ENCODE results near the gene RBM39. TPM values are rescaled to one million over a fixed set of nuclear protein-coding genes. Genes with fewer than 3 reads are reported as not detected.
"Not testable (repeated sequence)": the region's sequence is repeated elsewhere in the genome, so short reads cannot be mapped to it uniquely, and the experiment has no call there.

RBM39 gene
- total RNA-seq, 1 donor from 2014 or later = 370 TPM

DNA sequence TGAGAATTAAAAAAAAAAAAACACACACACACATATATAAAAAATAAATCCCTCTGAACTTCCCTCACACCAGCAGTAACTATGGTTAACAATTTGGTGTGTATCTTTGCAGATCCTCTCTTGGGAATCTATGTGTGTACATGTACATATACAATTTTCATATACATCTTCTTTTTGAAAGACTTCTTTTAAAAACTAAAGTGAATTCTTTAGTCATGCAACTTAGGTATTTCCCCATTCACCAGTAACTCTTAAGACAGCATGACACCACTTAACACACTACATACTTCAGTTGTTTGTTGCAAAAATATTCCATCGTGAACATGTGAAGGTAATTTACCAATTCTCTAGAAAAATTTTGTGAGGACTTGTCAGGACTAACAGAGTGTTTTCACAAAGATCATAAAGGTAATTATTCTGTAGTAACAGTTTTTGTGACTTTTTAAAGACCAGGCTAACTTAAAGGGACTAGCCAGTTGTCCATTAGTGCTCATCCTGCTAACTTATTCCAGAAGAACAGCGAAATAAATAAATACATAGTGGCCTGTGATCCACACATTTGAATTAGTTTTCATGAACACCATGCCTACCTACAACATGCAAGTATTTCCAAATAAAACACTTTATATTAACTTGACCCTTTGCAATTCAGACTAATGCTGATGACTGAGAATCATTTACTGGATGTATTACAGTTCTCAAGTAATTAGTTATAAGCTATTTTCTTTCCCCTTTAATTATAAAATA is 12.1 kb downstream of the RBM39 start:
- Histone ChIP-seq H3K27ac (no peak overlapping the region), H3K4me3 (no peak overlapping the region), H3K9me3 (no peaks in the 10 kb centered on the region), H3K36me3 (peaks cover 0 to 91% of the 10 kb centered on the region in 2 donors), H3K4me1 (peaks cover 57% of the 10 kb centered on the region), H3K27me3 (no peaks in the 10 kb centered on the region)
- TF ChIP-seq, protein P1, sequence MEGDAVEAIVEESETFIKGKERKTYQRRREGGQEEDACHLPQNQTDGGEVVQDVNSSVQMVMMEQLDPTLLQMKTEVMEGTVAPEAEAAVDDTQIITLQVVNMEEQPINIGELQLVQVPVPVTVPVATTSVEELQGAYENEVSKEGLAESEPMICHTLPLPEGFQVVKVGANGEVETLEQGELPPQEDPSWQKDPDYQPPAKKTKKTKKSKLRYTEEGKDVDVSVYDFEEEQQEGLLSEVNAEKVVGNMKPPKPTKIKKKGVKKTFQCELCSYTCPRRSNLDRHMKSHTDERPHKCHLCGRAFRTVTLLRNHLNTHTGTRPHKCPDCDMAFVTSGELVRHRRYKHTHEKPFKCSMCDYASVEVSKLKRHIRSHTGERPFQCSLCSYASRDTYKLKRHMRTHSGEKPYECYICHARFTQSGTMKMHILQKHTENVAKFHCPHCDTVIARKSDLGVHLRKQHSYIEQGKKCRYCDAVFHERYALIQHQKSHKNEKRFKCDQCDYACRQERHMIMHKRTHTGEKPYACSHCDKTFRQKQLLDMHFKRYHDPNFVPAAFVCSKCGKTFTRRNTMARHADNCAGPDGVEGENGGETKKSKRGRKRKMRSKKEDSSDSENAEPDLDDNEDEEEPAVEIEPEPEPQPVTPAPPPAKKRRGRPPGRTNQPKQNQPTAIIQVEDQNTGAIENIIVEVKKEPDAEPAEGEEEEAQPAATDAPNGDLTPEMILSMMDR (IDR thresholded peaks at IDR 0.05) = no peak
- TF ChIP-seq POLR2A (IDR thresholded peaks at IDR 0.05) = no peak
- intact Hi-C loops (cut with DNase I) = loop anchor here (10.0 kb wide), 1 partner anchor 155 kb away; no protein-coding TSS in a partner anchor
- no peak for DNase-seq (ENCODE audit: extremely low spot score in 2 of 2)

DNA sequence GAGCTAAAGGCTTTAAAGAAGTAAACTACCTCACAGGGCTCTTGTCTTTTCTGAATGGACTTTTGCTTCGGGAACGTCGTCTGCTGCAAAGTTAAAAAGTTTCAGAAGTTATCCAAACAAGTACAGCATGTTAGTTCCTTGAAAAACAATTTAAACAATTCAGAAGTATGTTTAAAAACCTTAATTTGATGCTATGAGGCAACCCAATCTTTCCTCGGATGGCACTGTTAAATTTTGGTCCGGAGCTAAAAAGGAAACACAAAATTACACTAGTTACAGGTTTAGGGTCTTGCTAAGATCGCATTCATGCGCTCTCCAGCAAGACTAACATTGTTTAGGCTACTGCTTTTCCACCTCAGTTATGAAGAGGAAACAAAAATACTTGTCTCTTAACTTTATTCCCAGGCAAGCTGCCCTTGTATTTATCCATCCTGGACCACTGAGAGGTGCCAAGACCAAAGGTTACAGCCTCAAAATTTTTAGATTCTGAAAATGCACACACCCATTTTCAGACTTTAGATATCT is 12.7 kb downstream of the RBM39 start:
- TF ChIP-seq POLR2A (IDR thresholded peaks at IDR 0.05) = no peak
- no peak for TF ChIP-seq POLR2AphosphoS5 (IDR thresholded peaks at IDR 0.05; ENCODE audit: insufficient read depth in 1 of 2, low read depth in 1 of 2)
- TF ChIP-seq, protein P1 (IDR thresholded peaks at IDR 0.05) = no peak
- Histone ChIP-seq H3K27ac (no peak overlapping the region), H3K36me3 (peaks cover 0 to 92% of the 10 kb centered on the region in 2 donors), H3K27me3 (no peaks in the 10 kb centered on the region), H3K4me3 (no peak overlapping the region), H3K9me3 (no peaks in the 10 kb centered on the region), H3K4me1 (peaks cover 50% of the 10 kb centered on the region)
- intact Hi-C loops (cut with DNase I) = no loop called here
- DNase-seq (ENCODE audit: extremely low spot score in 2 of 2) = no peak

DNA sequence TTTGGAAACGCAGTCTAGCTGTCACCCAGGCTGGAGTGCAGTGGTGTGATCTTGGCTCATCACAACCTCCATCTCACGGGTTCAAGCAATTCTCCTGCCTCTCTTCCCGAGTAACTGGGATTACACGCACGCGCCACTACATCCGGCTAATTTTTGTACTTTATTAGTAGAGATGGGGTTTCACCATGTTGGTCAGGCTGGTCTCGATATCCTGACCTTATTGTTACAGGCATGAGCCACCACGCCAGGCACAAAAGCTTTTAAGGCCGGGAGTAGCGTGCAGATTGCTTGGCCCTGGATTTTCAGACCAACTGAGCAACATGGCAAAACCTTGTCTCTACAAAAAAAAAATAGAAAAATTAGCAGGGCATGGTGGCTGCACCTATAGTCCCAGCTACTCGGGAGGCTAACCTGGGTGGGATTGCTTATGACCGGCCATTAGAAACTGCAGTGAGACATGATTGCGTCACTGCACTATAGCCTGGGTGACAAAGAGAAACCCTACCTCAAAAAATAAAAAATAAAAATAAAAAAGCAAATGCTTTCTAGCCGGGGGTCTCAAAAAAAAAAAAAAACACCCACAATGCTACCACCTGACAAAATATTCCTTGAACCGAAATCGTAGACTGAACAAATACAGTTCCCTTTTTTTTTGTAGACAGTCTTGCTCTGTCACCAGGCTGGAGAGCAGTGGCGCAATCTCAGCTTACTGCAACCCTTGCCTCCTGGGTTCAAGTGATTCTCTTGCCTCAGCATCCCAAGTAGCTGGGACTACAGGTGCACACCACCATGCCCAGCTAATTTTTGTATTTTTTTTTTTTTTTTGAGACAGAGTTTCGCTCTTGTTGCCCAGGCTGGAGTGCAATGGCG is 15.0 kb downstream of the RBM39 start:
- Histone ChIP-seq H3K27ac (no peak overlapping the region), H3K4me1 (peaks cover 40% of the 10 kb centered on the region)
- TF ChIP-seq POLR2A (IDR thresholded peaks at IDR 0.05) (no peak), POLR2AphosphoS5 (IDR thresholded peaks at IDR 0.05; ENCODE audit: insufficient read depth in 1 of 2, low read depth in 1 of 2) (no peak)
- TF ChIP-seq, protein P1 (IDR thresholded peaks at IDR 0.05) = no peak

DNA sequence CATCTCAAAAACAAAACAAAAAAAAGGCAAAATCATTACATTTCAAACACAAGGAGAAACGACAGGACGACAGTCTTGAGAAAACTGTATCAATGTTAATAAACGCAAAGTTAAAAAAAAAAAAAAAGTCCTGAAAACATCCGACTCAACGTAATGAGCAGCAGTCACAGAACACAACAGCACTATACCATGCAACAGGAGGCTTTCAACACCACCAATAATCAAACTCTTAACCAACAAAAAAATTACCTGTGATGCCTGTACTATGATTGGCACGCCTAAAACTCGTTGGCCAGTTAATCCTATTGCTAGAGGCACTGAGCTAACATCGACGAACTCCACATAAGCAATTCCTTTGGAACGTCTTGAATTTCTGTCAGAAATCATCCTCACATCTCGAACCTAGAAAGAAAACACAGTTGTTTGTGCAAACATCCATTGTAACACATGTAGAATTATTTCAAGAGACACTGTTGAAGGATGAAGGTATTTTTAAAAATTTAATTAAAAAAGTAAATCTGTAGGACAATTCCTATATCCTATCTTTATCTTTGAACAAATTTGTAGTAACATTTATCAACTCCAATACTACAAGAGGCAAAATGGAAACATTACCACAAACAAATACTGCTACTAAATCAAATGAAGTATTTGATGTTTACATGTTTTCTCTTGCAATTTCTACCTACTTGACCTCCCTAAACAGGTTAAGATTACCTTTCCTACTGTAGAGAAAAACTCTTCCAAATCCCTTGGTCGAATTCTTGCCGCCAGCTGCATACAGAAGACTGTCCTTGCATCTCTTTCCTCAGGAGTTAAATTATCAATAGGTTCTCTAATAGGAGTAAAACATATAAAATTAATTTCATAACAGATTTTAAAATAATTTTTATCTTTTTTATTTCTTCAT is 17.5 kb downstream of the RBM39 start:
- H3K9me3 ChIP-seq = no peaks in the 10 kb centered on the region
- intact Hi-C loops (cut with DNase I) = no loop called here
- TF ChIP-seq POLR2AphosphoS5 (IDR thresholded peaks at IDR 0.05; ENCODE audit: insufficient read depth in 1 of 2, low read depth in 1 of 2) = no peak
- no peak for TF ChIP-seq POLR2A (IDR thresholded peaks at IDR 0.05)
- TF ChIP-seq, protein P1 (IDR thresholded peaks at IDR 0.05) = no peak
- H3K36me3 ChIP-seq = peaks cover 4 to 98% of the 10 kb centered on the region in 2 donors
- no peak overlapping the region for H3K4me3 ChIP-seq
- no peaks in the 10 kb centered on the region for H3K27me3 ChIP-seq
- no peak overlapping the region for H3K27ac ChIP-seq
- peaks cover 24% of the 10 kb centered on the region for H3K4me1 ChIP-seq
- no peak for DNase-seq (ENCODE audit: extremely low spot score in 2 of 2)

More for the DNA sequence above, 15.0 kb downstream of the RBM39 start:
- Histone ChIP-seq H3K4me3 (no peak overlapping the region), H3K36me3 (peaks cover 4 to 98% of the 10 kb centered on the region in 2 donors), H3K9me3 (no peaks in the 10 kb centered on the region), H3K27me3 (no peaks in the 10 kb centered on the region)
- no peak for DNase-seq (ENCODE audit: extremely low spot score in 2 of 2)
- intact Hi-C loops (cut with DNase I) = no loop called here

DNA sequence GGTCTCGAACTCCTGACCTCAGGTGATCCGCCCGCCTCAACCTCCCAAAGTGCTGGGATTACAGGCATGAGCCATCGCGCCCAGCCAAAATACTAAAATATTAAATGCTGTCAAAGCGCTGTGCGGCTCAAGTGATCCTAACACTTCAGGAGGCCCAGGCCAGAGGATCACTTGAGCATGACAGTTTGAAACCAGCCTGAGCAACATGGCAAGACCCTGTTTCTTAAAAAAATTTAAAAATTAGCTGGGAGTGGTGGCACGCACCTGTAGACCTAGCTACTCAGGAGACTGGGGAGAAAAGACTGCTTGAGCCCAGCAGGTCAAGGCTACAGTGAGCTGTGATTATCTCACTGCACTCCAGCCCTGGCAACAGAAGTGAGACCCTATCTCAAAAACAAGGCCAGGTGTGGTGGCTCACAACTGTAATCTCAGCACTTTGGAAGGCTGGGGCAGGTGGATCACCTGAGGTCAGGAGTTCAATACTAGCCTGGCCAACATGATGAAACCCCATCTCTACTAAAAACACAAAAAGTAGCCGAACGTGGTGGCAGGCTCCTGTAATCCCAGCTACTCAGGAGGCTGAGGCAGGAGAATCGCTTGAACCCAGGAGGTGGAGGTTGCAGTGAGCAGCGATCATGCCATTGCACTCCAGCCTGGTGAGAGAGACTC is 18.3 kb downstream of the RBM39 start:
- intact Hi-C loops (cut with DNase I); H3K27ac ChIP-seq; H3K4me3 ChIP-seq; H3K9me3 ChIP-seq; DNase-seq (ENCODE audit: extremely low spot score in 2 of 2); H3K27me3 ChIP-seq: not testable (repeated sequence)
- Histone ChIP-seq H3K4me1 (peaks cover 30% of the 10 kb centered on the region), H3K36me3 (peaks cover 4 to 98% of the 10 kb centered on the region in 2 donors)

DNA sequence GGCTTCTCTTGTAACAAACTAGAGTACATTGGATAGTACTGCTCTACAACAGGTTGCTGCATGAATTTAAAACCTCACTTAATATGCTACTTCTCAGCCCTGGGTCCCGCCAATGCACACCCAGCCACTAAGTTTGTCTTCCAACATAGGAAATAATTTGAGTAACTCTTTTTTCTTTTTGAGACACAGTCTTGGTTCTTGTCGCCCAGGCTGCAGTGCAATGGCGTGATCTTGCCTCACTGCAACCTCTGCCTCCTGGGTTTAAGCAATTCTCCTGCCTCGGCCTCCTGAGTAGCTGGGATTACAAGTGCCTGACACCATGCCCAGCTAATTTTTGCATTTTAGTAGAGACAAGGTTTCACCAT is 18.8 kb downstream of the RBM39 start:
- H3K4me3 ChIP-seq; H3K27ac ChIP-seq; intact Hi-C loops (cut with DNase I); H3K9me3 ChIP-seq; H3K27me3 ChIP-seq; DNase-seq (ENCODE audit: extremely low spot score in 2 of 2): not testable (repeated sequence)
- Histone ChIP-seq H3K4me1 (peaks cover 35% of the 10 kb centered on the region), H3K36me3 (peaks cover 4 to 96% of the 10 kb centered on the region in 2 donors)
